A673 (cell line): ENCODE results near the gene RNF225.

Source experiments
- CTCF ChIP-seq: fragments of 300-800, 200-600 bp; sonication (generic); conservative IDR thresholded peaks from 2 replicates; pipeline ENCODE4 v1.5.1; 2017; ENCODE audit warnings: low read depth, mild to moderate bottlenecking, antibody characterized with exemption, low read length, moderate library complexity, mixed read lengths
- EZH2 ChIP-seq: fragments of 200-600 bp; sonication (generic); IDR thresholded peaks from 2 replicates; pipeline ENCODE4 v1.6.1; 2017; ENCODE audit warnings: borderline replicate concordance, low read depth, mild to moderate bottlenecking, mixed read lengths, antibody characterized with exemption, low read length; ENCODE audit not compliant: poor library complexity, severe bottlenecking

GRCh38 chr19:58350001-58350861 is 45.2 kb upstream of the RNF225 start:
- TF ChIP-seq EZH2 (no peak), CTCF (no peak)
